ENCODE data around the gene BMAL2. TPM values are rescaled to one million over a fixed set of nuclear protein-coding genes. Genes with fewer than 3 reads are reported as not detected.

Gene BMAL2
- total RNA-seq, 1 experiment from 2014 or later = 21.5 TPM

- TF ChIP-seq ZBTB33 (IDR thresholded peaks at IDR 0.05; ENCODE audit: extremely low read depth, insufficient replicate concordance, low read length) (no peak), YY1 (IDR thresholded peaks at IDR 0.05; ENCODE audit: extremely low read depth, insufficient replicate concordance, low read depth, low read length) (no peak), JUND (IDR thresholded peaks at IDR 0.05) (peak; percentile 73; the same call in 1 of the 2 replicates)
These were observed 1.2 kb upstream of the BMAL2 start (continued) for GRCh38 chr12:27331291-27331926.

DNA sequence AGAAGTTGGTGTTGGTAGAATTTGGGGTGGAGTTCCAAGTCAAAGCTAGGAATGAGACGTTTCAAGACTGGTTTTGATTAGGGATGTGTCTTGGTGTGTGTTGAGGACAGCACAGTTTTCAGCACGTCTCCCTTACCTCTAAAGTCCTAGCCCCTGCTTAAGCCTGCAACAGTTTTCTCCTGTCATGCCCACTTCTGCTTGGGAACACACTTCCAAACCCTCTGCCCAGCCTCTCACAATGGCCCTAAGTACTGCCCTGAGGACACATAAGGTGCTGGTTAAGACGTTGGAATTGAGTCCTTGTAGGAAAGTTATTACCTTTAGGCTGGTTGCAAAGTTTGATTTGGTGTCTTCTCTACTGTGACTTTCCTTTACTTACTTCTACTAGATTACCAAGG, 710 bp upstream of the BMAL2 start:
- H4K20me1 ChIP-seq (ENCODE audit: insufficient read depth) = no peaks in the 10 kb centered on the region
- intact Hi-C loops (cut with micrococcal nuclease) = no loop called here
- TSS peak; percentile 72 for BruUV-seq (replicated peaks)
- peaks cover 14% of the 10 kb centered on the region for H3K79me2 ChIP-seq (ENCODE audit: insufficient read depth, low read length)
- peak overlapping the region; percentile 74 for H2AFZ ChIP-seq (ENCODE audit: low read depth, low read length, poor library complexity, severe bottlenecking)
- no peaks in the 10 kb centered on the region for H3K9me2 ChIP-seq (ENCODE audit: insufficient read depth)
- no peak for DNase-seq (ENCODE audit: low read depth, low spot score)
- ChIA-PET RAD21 (ENCODE audit: low non-redundant PET in 1 of 2, low total read pairs in 2 of 2, uncharacterized antibody in 2 of 2, unreplicated experiment in 2 of 2) (no interaction called here), POLR2A (no interaction called here), CTCF (interaction anchor here (0.9 to 1.1 kb wide), 2 partner anchors 26 to 316 kb away, joined by 3 to 5 read pairs; no protein-coding TSS in a partner anchor)
- TF ChIP-seq ZNF274 (IDR thresholded peaks at IDR 0.05; ENCODE audit: low read depth, low read length) (no peak), SIN3A (IDR thresholded peaks at IDR 0.05; ENCODE audit: low read depth) (no peak), ZFX (IDR thresholded peaks at IDR 0.05) (no peak)
- ATAC-seq = peak; percentile 6; the same call in 1 of the 2 replicates
- H3K27me3 ChIP-seq (ENCODE audit: insufficient read depth, low read length) = no peaks in the 10 kb centered on the region
- peaks cover 15 to 31% of the 10 kb centered on the region in 2 experiments for H3K4me1 ChIP-seq (ENCODE audit: control insufficient read depth in 1 of 2, insufficient read depth in 2 of 2, low read length in 2 of 2)
- H3K9ac ChIP-seq (ENCODE audit: low read length) = peak overlapping the region; percentile 70
- no peaks in the 10 kb centered on the region for H3K36me3 ChIP-seq (ENCODE audit: control insufficient read depth in 1 of 2, insufficient read depth in 2 of 2, low read length in 2 of 2)
- no peaks in the 10 kb centered on the region for H3K9me3 ChIP-seq (ENCODE audit: control insufficient read depth in 1 of 2, insufficient read depth in 1 of 2, low read depth in 1 of 2, low read length in 2 of 2)
- H3K4me3 ChIP-seq (replicated peaks in 1 of 2; ENCODE audit: low read depth in 1 of 2, low read length in 2 of 2) = peak overlapping the region; percentile 61 to 78
- peak overlapping the region; percentile 55 for H3K27ac ChIP-seq (ENCODE audit: low read depth, low read length)
- peak overlapping the region; percentile 95 for H3K4me2 ChIP-seq (ENCODE audit: low read length)

Data from HCT116 (cell line).